GM21423 (cell line): ENCODE data around the gene NCBP3.

ENCODE experiments used
- ATAC-seq: cut with Tn5 transposase; IDR thresholded peaks from one replicate; pipeline ENCODE4 v1.9.1; 2021; ENCODE audit warnings: mild to moderate bottlenecking, moderate library complexity; ENCODE audit not compliant: unreplicated experiment

Gene NCBP3

DNA sequence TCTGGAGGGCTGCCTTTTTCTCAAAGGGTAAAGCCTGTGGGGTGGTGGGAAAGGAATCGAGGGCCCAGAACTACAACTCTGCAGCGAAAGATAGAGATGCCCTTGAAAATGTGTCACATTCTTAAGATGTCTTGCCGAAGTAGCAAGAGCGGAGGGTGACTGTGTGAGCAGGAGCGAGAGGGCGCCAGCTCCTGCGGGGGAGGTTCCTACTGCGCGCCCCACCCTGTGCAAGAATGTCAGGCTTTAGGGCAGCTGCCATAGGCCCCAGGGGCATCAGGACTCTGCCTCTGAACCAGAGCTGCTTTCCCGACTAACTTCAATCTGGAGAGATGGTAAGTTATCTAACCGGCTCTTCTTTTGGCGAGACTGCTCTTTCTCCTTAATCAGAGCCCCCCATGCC lies 33.3 kb downstream of the NCBP3 start:
- no peak for ATAC-seq

DNA sequence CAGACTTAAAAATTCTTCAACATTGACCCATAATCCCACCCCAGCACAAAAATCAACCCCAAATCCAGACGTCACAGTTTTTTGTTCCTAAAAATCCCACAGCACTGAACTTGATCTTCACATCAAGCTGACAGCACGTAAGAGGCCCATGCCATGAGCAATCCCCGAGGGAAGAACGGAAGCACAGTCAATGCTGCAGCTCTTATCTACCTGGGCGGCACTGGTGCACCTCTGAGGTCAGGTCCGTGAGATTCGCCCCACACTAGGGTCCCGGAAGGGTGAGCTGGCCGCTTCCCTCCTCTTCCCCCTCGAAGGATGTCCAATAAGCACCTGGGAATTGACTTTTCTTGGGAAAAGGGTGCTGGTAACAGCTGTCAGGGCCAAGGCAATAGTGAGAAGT lies 33.8 kb downstream of the NCBP3 start:
- ATAC-seq, result no peak

DNA sequence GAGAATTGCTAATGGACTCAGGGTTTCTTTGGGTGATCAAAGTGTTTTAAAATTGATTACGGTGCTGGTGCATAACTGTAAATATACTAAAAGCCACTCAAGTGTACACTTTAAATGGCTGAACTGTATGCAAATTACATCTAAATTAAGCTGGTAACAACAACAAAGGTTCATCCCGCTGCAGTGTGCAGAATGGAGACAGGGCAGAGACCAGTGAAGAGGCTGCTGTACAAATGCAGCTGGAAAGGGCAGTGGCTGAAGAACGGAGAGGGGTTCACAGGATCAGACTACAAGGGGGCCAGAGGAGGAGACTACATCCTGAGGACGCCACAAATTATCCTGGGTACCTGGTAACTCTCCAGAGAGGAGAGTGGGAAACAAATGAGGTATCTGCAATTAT lies 36.0 kb downstream of the NCBP3 start:
- ATAC-seq, result no peak

DNA sequence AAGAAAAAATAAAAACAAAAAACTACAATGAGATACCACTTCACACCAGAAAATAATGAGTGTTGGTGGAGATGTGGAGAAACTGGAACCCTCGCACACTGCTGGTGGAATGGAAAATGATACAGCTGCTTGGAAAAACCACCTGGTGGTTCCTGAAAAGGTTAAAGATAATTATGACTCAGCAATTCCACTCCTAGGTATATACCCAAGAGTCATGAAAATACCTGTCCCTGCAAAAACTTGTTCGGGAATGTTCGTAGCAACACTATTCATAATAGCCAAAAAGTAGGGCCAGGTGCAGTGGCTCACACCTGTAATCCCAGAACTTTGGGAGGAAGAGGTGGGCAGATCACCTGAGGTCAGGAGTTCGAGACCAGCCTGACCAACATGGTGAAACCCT lies 36.9 kb downstream of the NCBP3 start:
- ATAC-seq, result no peak

DNA sequence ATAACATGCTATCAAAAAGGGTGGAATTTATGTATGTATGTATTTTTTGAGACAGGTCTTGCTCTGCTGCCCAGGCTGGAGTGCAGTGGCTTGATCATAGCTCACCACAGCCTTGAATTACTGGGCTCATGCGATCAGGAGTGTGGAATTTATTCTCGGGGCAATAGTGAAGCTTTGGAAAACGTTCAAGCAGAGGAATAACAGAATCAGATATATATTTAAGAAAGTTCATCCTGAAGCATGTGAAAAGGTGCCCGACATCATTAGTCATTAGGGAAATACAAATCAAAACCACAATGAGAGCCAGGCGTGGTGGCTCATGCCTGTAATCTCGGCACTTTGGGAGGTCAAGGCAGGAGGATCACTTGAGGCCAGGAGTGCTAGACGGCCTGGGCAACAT lies 37.3 kb downstream of the NCBP3 start:
- ATAC-seq, result no peak

DNA sequence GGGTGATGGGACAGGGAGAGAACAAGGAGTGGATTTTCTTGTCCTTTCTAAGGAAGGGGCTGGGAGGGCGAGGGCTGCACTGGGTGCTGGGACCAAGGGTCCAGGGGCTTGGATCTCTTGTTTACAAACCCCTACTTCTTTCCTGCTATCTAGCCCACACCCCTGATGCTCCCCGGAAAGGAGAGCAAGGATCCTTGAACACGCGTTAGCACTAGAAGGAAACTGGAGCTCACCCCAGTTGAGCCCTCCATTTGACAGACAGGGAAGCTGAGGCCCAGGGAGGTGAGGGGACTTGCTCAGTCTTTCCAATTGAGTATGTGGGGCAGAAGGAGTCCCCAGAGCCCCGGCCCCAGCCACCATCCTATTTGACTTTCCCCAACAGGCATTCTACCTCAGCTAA lies 40.5 kb downstream of the NCBP3 start:
- ATAC-seq, result no peak

DNA sequence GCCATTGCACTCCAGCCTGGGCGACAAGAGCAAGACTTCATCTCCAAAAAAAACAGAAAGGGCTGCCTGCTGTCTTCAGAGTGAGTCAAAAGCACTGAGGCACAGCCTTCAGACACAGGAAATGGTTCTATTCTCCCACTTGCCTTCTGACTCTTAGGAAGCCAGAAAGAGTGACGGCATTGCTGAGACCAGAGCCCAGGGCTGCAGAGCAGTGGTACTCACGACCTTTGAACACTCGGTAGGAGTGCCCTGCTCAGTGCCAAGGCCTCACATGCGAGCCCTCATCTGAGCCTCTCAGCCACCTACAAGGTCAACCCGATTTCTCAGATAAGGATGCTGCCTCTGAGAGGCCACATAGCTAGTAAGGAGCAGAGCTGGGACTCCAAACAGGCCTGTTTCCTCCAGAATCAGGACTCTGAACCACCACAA lies 41.5 kb downstream of the NCBP3 start:
- peak; percentile 69 for ATAC-seq

DNA sequence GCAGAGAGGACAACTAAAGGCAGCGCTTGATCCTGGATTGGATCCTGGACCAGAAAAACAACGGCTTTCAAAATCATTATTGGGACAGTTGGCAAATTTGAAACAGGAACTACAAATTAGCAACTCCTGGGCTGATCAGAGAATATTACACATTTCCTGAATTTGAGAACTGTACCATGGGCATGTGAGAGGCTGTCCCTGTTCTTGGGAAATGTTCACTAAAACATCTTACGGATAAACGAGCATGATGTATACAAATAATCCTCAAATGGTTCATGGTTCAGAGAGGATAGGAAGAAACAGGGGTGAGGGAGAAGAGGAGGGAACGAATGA lies 42.8 kb downstream of the NCBP3 start:
- no peak for ATAC-seq

DNA sequence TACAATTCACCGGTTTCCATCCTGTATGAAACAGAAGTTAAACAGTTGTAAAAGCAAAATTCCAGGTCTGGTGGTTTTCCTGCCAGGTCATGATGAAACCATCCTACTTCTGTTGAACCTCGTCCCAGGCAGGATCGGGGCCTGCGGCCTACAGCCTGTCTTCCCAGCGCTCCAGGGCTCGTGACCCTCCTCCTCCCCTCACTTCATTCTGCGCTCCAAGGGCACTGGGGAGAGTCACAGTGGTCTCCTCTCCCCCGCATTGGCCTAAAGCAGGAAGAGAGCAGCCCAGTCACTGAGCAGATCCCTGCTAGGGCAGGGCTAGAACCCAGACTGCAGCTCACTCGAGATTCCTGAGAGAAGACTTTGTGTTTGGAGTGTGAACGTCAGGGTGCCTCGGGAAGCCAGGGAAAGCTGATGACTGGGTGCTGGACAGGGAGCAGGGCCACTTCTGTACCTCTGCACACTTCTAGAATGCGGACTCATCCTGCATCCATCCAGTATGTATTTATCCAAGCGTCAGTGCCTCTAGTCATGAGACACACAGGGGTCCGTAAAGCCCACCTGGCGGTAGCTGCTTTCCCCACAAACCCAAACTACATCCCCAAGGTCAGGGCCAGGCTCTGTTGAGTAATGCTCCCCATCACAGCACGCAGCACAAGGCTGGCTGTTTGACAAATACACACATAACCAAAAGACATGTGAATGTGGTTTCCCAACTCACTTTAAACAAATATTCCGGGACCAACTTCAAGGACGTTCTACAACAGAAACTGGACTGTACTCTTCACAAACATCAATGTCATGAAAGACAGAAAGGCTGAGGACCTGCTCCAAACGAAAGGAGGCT lies 43.4 kb downstream of the NCBP3 start:
- ATAC-seq, result no peak

DNA sequence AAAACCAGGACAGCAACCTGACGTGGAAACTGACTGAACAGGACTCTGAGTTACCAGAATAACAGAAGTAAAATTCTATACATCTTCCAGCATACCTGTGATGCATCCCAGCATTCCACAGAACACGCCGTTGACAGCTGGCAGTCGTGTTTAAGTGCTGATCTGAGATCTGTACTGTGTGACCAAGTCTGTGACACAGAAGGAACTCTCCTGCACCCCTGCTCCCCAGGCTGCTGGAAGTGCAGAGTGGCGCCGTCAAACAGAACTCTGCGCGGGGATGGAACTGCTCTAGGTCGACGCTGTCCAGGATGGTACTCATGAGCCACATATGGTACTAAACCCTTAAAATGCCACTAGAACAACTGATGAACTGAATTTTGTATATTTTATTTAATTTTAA lies 44.3 kb downstream of the NCBP3 start:
- ATAC-seq, result no peak

DNA sequence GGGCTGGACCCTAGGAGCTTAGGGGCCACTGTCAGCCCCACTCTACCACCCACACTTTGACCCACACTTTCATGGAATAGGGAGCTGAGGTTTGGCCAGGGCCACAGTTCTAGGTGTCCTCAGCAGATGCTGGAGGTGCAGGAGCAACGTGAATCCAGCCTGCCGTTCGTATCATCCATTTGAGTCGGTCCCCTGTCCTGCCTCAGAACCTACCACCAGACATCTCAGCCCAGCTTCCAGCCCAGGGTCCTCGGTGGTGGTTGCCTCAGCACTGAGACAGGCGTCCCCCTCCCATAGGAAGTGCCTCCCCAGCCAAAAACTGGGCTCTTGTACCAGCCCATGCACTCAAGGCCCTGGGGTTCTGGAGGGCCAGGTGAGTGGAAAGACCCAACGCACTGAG lies 44.7 kb downstream of the NCBP3 start:
- ATAC-seq, result no peak

DNA sequence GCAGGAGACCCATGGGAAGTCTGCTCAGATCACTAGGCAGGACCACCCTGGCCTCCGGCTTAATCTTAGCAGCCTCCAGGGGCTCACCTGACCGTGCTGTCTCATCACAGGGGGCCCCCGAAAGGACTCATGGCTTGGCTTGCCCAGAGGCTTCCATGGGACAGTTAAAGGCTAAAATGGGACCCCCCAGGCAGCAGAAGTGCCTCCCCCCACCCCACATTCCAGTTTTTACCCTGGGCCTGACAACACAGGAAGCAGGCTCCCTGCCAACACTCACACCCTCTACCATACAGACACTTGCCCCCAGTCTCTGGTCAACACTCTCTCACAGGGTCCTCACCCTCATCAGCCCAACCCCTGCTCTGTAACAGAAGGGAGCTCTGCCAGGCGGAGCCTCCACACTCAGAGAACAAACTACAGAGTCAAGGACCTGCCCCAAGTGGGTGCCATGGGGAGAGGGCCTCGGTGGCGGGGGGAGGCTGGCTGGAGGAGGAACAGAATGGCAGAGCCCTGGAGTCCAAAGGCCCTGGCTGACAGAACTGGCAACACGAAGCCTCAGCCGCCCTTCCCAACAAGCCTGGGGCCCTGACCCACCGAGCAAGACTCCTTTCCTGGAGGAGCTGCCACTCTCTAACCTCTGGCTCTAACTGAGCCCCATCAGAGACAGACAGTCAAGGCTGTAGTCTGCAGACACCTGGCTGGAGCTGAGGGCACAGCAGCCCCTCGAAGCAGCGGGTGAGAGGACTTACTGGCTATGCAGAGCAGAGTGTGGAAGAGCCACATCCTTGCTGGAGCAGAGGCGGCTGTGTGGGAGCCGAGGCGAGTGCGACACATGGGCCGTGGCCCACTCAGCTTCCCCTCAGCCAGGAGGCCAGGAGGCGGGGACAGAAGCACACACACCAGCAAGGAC lies 45.4 kb downstream of the NCBP3 start, which contains the start of gene ITGAE:
TSS of gene ITGAE (minus strand) at position 827 of the 910 bp plus-strand sequence. CDS start at position 783, 44 bp downstream.
- ATAC-seq, result no peak

DNA sequence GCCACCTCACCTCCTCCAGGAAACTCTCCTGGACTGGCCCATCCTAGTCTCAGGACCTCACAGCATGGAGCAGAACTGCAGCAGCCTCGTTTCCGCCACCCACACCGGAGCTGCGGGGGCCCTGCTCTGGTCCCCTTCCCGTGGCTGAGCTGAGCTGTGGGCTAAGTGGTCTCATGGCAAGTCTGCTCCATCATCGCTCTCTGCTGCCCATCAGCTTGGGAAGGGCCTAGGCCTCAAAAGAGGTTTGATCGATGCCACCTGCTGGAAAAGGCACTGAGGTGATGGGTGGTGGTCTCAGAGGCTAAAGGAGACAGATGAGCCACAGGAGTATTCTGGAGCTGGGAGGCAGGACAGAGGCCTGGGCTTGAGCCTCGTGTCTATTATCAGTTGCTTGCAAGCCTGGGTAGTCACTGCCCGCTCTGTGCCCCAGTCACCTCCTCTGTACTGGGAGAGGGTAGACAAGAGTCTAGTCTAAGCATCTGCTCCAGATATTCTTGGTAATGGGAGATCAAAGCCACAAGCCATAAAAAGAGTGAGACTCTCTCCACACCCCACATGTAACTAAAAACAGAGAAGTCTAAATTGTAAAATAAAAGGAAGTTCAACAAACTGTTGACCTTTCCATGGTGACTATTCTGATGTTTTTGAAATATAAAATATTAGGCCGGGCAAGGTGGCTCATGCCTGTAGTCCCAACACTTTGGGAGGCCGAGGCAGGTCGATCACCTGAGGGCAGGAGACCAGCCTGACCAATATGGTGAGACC lies 46.7 kb downstream of the NCBP3 start:
- no peak for ATAC-seq

DNA sequence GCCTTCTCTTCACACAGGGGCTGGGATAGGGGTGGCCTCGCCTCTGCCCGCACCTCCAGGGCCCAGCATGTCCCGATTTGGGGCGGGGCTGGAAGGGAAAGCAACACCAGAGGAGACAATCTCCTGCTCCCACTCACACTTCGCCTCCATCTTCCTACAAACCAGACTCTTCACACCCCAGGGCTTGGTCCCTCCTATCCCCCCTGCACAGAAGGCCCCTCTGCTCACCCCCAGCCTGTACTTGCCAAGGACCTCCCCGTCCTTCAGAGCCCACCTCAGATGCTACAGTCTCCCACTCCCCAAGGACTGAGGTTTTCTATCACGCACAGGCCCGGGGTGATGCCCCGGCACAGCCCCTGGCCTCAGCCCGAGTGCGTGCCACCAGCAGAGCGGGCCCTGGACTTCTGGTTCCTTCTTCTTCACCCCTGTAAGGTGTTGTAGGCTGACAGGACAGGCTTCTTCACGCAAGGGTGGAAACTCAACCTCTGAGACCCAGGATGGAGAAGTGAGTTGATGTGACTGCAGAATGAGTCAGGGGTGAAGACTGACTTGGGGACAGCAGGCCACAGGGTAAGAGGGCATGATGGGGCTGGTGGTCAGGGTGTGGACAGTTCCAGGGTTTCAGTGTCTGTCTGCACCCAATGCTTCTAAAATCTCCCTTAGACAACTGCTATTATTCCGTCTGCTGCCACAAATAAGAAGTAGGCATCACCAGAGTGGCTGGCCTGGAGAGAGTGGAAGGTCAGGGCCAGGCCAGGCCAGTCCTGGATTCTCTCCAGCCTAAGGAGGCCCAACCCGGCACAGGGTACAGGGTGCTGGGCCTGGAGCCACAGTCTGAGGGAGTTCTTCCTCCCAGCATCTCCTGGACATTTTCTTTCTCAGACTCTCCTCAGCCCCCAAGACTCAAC lies 47.5 kb downstream of the NCBP3 start:
- no peak for ATAC-seq

DNA sequence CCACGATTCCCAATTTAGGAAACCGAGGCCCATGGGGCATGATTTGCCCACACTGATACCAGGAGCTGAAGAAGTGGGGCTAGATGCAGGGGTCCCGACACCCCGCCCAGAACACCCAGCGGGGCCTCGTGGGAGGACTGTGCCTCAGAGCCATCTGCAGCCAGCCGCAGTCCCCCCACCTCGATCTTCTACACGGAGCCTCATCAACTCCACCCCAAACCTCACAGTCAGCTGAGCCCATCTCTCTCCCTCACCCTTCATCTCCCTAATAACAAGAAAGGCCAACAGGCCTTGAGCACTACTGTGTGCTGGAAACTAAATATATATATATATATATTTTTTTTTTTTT lies 49.2 kb downstream of the NCBP3 start:
- peak; percentile 35 for ATAC-seq

DNA sequence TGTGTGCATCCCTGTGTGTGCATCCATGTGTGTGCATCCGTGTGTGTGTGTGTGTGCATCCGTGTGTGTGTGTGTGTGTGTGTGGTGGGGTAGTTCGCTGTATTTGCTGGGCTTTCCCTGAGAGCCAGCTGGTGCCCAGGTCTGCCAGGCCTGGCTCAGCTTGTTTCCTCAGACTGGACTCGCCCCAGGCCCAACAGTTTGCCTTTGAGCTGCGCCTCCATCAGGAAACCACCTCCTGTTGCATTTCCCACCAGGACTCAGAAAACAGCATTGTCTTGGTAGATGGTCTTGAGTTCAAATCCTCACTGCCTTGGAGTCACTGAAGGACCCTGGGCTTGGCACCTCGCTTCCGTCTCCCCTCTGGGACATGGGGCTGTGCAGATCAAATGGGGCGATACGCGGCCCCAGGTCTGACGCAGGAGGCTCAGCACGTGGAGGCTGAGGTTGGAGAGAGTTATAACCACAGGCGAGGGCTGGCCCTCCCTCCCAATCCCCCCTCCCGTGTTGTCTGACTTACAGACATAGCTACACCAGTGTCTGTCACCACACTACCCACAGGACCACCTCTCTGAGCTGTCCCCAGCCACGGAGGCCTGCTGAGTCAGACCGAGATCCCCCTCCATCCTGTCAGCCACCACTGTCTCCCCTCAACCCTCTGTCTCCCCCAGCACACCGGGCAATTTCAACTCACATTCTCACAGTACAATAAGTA lies 49.8 kb downstream of the NCBP3 start:
- peak; percentile 70 for ATAC-seq

DNA sequence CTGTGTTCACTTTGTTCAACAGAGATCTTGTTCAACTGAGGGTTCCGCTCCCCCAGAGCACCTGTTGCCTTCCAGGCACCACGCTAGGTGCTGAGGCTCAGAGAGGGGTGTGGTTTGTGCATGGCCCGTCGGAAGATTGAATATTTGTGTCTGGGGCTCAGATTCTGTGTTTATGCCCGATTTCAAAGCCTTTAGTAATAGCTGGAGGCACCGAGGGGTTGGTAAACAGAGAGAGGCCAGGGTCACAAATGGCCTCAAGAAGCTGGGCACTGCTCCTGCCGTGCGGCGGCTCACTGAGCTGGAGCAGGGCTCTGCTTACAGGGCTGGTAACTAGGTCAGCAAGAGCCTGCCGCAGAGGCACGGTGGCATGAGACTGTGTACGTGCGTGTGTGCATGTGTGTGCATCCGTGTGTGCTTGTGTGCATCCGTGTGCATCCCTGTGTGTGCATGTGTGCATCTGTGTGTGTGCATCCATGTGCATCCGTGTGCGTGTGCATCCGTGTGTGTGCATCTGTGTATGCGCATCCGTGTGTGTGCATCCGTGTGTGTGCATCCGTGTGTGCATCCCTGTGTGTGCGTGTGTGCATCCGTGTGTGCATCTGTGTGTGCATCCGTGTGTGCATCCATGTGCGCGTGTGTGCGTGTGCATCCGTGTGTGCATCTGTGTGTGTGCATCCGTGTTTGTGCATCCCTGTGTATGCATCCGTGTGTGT lies 50.5 kb downstream of the NCBP3 start:
- no peak for ATAC-seq

DNA sequence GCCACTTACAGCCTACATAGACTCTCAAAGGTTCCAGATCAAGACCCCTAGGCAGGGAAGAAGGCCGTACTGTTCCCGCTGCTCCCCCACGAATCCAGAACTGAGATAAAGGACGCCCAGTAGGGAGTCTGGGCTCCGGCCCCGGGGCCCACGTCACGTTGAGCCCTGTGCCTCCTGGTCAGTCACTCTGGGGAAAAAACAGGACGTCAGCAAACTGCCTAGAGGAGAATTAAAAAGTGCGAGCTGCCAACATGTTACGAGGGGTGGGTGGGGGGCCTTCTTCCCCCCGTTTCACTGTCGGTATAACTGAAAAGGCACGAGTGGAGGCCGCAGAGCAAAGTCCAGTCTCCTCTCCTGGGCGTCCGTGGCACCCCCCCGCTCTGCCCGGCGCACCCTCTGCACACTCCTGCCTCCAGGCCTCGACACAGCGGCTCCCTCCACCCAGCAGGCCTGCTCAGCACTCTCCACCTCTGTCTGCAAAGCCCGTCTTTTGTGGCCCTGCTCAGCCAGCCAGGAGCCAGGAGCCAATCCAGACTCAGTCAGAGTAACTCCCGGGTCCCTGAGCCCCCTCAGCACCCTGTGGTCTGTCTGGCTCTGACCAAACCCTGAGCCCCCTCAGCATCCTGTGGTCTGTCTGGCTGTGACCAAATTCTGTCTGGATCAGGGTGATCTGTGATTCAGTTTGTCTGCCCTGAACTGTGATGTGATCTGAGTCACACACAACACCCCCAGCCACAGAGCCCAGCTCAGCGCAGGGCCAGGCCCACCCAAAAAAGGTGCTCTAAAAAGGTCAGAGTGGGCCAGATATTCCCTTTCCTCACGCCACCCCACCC lies 51.3 kb downstream of the NCBP3 start:
- no peak for ATAC-seq
